HG03457 (cell line): ENCODE results near the gene DYNLT1.
"Not testable (repeated sequence)": the region's sequence is repeated elsewhere in the genome, so short reads cannot be mapped to it uniquely, and the experiment has no call there.

Experiments
- ATAC-seq: cut with Tn5 transposase; IDR thresholded peaks from one replicate; pipeline ENCODE4 v1.9.1; 2021; ENCODE audit warnings: moderate number of reproducible peaks; ENCODE audit not compliant: unreplicated experiment

The DYNLT1 gene

DNA sequence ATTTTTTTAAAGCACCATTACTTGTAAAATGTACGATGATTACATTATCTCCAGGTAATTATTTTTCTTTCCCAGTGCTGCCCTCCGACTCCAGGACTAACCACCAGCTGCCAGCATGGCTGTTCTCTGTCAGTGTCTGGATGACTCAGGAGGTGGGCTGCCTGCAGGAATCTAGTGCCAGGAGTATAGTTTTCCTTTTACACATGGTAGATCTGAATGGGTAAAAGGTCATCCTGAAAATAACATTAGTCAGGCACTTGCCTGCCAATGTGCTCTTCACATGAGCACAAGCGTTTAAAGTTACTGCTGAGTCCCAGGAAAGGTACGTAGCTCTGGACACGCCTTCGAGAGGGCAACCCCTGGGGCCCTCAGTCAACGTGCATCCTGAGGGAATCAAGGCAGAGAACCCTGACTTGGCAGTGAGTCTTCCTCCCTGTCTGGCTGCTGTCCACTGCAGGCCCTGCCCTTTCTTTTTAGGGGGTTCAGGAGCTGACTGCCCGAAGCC, 2.4 kb downstream of the DYNLT1 start:
- ATAC-seq, result no peak

DNA sequence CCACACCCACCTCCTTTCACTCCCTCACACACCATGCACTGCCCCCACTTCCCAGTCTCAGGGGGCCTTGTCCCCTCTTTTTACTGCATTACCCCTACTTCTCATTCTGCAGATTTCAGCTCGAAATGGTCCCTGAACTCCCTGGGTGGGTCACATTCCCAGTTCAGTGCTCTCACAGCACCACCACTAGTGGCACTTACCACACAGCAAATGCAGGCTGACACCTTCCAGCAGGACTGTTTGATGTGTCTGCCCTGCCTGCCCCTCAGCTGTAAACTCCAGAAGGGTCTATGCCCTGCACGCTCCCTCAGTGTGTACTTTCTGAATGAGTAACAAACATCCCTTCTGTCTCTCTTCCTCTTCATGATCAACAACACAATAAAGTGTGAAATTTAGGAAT, 4.0 kb downstream of the DYNLT1 start:
- no peak for ATAC-seq

- ATAC-seq, result no peak
Observed at GRCh38 chr6:158639056-158639455, 5.5 kb downstream of the DYNLT1 start.

DNA sequence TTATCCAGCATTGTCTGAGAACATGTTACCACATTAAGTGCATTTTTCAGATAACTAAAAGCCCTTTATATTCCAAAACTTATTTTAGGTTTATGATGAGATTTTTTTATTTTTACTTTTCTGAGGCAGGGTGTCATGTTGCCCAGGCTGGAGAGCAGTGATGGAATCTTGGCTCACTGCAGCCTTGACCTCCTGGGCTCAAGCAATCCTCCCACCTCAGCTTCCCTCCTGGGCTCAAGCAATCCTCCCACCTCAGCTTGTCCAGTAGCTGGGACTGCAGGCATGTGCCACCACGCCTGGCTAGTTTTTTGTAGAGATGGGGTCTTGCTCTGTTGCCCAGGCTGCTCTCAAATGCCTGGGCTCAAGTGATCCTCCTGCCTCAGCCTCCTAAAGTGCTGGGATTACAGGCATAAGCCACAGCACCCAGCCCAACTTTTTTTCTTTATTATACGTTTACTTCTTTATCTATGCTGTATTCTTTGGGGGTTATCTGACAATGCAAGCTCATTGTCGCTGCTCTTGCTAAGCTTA, 6.2 kb downstream of the DYNLT1 start:
- ATAC-seq, result no peak

DNA sequence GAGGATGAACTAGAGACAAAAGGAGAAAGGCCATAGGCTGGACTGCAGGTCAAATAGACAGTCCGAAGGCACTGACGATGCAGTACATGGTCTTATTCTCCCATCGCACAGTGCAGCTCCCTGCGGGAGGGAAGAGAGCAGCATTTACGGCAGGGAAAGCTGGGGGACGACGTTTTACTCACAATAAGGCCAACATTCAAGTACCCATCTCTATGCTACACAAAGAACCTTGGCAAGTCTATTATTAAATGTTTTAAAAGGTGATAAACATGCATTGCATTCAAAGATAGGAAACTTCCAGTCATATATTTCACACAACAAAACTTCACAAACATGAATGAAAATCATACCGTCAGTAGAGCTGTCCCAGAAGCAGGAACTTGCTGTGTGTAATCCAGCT, 7.8 kb downstream of the DYNLT1 start:
- no peak for ATAC-seq

DNA sequence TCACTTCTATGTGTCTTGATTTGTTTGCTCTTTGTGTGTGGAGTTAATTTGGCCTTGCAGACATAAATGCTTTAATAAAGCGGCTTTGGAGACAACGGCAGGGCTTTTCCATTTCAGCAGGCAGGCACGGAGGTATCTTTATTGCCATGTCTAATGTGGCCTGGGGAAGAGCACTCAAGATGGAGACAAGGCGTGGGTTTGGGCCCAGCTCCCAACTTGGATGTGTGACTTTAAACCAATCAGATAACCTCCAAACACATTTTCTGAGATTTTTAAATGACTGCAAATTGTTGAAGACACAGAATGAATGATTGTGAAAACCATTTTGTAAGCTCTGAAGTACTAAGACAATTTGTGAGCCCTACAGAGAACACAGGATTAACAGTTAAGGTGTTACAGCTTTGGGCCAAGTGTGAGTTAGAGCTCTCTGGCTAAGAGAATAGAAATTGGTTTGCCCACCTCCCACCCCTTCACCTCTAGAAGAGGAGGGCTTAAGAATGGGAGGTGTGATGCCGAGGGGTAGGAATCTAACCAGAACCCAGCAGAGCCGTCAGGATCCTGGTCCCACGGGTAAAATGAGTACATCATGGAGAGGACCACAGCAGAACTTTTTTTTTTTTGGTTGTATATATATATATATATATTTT, 9.0 kb downstream of the DYNLT1 start:
- ATAC-seq, result no peak

DNA sequence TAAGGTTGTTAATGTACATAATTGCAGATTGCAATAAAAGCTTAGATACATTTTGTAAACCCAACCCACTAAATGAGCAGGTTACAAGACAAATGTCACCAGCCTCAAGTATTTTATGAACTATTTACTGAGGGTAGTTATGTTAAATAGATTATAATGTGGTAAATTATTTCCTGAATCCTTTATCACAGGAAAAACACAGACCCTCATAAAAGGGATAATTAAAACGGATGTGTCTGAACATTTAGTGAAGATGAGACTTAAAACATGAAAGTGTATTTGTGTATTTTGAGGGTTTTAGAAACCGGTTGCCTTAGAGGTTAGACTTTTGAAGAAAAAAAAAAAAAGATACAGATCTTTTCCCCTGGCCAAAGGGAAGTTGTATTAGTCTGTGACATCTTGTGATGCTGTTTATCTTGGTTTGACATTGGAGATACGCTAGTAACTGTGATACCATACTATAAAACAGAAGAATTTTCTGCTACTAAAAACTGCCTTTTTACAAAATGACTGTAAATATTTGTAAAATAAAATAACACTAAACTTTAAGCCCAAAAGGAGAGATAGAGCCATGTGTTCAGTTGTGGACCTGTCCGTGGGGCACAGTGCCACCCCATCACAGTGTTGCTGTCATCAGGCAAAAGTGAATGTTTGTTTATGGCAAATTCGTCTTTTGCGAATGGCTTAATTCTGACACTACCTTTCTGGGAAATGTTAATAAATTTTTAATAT, 9.7 kb downstream of the DYNLT1 start:
- no peak for ATAC-seq

DNA sequence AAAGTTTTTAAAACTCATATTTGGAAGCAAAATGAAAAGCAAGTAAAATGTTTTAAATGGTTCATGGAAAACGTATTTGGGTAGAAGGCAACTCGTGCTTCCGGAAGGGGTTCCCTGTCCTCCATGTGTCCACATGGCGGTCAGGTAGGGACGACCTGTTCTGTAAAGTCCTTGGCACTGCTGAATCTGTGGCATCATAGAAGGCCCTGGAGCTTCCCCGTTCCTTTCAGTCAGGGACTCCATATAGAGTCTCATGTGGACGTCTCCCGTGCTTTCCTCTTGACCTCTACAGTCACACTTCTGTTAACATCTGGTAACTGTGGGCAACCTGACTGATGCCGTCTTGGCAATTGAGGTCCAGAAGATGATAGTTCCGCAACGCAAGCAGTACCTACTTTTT, 11.4 kb downstream of the DYNLT1 start:
- no peak for ATAC-seq

GRCh38 chr6:158632538-158633119, 11.9 kb downstream of the DYNLT1 start:
- ATAC-seq, result not testable (repeated sequence)

DNA sequence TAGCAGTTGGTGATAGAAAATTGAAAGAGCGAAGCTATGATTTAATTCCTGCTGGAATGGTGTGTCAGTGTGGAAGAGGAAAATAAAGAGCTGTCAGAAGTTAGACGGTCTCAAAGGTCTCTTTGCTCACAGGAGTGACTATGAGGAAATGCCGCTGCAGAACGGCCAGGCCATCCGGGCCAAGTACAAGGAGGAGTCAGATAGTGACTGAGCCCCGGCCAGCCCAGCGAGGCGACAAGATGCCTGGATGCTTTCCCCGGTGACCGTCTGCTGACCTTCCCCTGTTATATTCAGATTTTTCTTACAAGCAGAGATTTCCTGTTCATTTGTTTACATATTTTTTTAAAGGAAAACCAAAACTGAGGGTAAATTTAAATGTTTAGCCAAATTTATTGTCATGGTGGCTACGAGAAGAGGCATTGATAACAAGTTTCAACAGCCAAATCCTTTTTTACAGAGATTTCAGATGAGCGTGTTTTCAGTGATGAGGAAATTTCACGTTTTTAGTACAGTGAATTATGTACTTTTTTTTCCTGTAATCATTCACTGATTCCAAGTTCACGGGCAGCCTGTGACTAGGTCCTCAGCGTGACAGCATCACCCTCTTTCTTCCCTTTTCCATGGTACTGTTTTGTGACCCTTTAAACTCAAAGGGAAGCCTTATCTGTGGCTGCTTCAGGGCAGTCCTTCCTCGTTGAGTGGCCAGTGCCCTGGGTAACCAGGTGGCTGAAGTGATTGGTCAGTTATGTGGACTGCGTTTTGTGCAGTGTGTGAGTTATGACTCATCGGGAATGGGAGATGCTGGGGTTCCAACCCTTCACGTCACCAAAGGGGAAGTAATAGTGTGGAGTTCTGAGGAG, 12.6 kb downstream of the DYNLT1 start:
- no peak for ATAC-seq

DNA sequence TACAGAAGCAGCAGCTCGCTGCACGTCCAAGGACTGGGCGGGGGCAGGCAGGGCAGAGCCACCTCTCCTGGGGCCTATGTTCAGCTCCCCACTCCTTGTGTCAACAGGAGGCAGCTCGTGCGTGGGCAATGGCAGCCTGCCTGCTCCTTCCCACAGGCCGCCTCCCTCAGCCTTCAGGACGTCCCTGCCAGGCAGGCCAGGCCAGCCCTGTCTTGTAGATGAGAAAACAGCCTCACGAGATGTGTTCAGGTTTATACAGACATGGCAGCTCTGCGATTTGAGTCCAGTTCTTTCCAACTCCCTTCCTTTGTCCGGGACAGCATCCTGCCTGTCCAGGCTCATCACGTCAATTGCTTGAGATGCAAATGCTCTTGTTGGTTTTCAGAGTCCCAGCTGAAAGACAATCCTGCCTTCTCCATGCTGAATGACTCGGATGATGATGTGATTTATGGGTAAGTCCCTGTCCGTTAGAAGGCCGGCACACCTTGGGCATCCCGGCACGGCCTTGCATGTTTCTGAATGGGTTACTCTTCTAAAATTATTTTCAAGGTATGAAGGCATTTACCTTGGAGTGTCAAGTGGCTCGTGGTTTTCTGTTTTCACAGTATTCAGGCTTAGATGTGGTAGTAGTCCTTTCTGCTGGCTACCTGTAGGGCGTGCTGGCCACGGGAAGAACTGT, 13.5 kb downstream of the DYNLT1 start:
- ATAC-seq, result no peak

- no peak for ATAC-seq
Observed at GRCh38 chr6:158629367-158630221, 14.9 kb downstream of the DYNLT1 start.

DNA sequence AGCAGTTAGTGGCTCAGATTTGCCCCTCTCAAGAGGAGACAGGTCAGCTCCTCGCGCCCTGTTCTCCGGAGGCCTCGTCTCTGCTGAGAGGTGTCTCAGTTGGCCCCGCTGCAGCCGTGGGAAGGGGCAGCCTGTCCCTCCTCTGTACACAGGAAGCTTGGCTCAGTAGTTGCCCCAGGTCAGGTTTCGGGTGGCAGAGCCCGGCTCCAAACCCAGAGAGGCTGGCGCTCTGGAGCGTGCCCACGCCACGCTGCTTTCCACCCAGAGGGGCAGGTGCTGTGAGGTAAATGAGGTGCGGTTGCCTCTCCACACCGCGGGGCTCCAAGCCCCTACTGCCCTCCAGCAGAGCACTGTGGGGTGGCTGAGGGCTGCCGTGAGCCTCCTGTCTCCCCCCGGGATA, 16.0 kb downstream of the DYNLT1 start:
- no peak for ATAC-seq

DNA sequence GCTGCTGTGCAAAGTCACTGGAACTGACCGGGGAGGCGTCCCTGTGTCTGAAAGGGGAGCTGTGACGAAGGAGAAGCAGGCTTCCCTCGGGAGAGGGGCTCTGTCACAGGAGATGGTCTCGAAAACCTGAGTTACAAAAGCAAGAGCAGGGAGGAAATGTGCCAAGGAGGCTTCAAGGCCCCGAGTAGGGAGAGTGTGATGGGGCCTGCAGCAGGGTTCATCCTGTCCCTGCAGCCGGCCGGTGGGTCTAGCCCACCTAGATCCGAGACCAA, 16.7 kb downstream of the DYNLT1 start:
- ATAC-seq, result no peak

- no peak for ATAC-seq
Observed at GRCh38 chr6:158627168-158627939, 17.2 kb downstream of the DYNLT1 start.

DNA sequence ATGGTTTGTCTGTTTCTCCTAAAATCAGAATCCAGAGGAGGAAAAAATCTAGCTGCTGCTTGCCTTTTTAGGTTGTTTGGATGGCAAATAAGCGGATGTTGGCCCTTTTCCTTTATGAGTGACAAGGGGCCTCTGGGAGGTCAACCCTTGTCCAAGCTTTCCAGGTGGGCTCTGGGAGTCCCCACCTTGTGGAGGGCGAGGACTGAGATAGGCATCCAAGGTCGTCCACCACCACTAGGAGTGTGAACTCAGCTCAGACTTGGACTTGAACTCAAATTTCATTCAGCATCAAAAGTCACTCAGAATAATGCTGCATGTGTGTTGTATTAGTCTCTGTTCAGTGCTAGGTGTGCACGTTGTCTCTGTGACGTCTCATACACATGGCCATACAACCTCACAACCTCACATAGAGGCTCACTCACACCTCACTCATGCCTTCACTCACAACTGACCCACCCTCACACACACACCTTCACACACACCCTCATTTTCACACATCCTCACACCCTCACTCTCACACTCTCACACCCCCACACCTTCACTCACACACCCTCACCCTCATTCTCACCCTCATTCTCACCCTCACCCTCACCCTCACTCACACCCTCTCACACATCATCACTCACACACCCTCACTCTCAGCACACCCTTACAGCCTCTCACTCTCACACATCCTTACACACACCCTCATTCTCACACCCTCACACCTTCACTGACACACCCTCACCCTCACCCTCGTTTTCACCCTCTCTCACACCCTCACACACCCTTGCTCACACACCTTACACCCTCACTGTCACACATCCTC, 18.0 kb downstream of the DYNLT1 start:
- ATAC-seq, result no peak

DNA sequence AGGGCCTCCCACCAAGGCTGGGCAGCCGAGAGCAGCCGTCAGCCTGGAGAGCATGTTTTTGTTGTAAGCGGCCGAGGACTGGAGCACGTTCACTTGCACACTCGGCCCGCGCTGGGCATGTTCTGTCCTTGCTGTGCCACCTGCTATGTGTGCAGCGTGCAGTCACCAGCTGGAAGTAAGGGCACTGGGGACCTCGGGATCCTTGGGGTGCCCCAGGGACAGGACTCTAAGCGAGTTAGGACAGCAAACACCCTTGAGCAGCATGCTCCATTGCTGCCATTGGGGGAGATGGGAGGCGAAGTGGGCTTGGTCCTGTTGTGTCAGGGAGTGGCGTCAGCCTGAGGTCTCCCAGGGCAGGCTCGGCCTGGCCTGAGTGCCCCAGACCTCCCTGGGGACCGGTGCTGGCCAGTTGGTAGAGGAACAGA, 18.6 kb downstream of the DYNLT1 start:
- ATAC-seq, result no peak
